ENCODE results near the gene PIK3AP1.
"Not testable (repeated sequence)": the region's sequence is repeated elsewhere in the genome, so short reads cannot be mapped to it uniquely, and the experiment has no call there.

PIK3AP1 gene

DNA sequence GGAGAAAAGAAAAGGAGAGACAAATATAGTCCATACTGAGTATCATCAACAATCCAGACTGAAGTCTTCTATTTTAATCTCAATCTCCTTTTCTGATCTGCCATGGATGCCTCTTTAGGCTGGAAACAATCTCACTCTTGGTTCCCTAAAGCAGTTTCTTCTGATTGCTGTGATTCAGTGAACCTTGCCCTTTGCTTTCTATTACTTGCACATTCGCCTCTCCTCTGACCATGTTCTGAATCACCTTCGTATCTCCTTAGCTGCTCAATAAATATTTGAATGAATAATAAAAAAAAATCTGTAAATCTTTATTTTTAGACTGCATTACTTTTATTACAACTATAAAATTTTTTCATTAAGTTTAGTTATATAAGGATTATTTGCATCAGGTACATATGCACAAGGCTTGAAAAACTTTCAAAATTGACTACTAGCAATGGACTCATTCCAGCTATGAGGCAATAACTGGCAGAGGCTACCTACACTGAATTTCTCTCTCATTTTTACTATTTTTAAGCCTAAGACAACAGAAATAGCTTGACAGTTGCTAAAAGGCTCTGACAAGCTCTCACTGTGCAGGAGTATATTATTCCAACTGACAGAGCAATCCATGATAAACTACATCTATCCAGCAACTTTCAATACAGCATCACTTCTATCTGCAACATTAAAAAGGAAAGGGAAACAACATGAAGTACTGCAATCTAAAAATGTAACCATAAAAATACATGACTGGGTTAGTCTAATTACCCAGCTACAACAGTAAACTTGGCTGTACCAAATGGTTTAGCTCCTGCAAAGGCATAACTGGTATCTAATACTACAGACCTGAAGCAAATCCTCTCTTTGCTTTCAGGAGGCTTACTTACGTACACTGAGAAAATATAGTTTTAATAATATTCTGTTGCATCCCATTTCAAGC is 159.1 kb downstream of the PIK3AP1 start:
- H3K4me3 ChIP-seq (ENCODE audit: low read depth in 1 of 2, low read length in 2 of 2) = no peak overlapping the region
- H3K9ac ChIP-seq (ENCODE audit: low read length) = no peak overlapping the region
- H3K36me3 ChIP-seq (ENCODE audit: insufficient read depth, low read length) = peaks cover 27% of the 10 kb centered on the region
- H3K27ac ChIP-seq (ENCODE audit: low read depth, low read length) = no peak overlapping the region
- no peaks in the 10 kb centered on the region for H3K9me3 ChIP-seq (ENCODE audit: low read length)
- H3K4me1 ChIP-seq (ENCODE audit: insufficient read depth, low read length) = no peaks in the 10 kb centered on the region
- H3K27me3 ChIP-seq (ENCODE audit: control insufficient read depth in 1 of 2, insufficient read depth in 2 of 2, low read length in 2 of 2) = no peaks in the 10 kb centered on the region

DNA sequence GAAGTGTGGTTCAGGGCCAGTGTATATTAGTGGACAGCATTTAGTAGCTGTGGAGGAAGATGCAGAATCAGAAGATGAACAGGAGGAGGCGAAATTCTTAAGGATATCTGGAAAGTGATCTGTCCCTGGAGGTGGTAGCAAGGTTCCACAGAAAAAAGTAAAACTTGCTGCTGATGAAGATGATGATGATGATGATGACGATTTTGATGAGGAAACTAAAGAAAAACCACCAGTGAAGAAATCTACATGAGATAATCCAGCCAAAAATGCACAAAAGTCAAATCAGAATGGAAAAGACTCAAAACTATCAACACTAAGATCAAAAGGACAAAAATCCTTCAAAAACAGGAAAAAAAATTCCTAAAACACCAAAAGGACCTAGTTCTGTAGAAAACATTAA is 159.8 kb downstream of the PIK3AP1 start:
- no peak overlapping the region for H3K27ac ChIP-seq (ENCODE audit: low read depth, low read length)
- no peaks in the 10 kb centered on the region for H3K4me1 ChIP-seq (ENCODE audit: insufficient read depth, low read length)
- H3K9me3 ChIP-seq (ENCODE audit: low read length) = no peaks in the 10 kb centered on the region
- no peaks in the 10 kb centered on the region for H3K27me3 ChIP-seq (ENCODE audit: control insufficient read depth in 1 of 2, insufficient read depth in 2 of 2, low read length in 2 of 2)
- H3K36me3 ChIP-seq (ENCODE audit: insufficient read depth, low read length) = peaks cover 27% of the 10 kb centered on the region
- no peak overlapping the region for H3K4me3 ChIP-seq (ENCODE audit: low read depth in 1 of 2, low read length in 2 of 2)
- no peak overlapping the region for H3K9ac ChIP-seq (ENCODE audit: low read length)

DNA sequence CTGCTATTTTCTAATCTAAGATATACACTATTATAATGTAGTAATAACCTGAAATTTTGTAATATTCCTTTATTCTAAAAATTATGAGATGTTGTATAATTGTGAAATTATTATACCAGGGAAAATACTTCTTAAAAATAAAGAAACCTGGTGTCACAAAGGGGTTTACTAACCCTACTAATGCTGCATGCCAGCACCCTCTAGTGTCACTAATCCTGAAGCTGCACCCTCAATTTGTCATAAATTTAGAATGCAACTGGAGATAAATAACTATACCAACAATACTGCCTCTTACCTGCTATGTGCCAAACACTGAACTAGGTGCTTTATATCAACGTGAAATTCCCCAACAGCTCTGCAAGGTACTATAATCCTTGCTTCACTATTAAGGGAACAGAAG is 164.3 kb downstream of the PIK3AP1 start:
- H3K4me3 ChIP-seq (ENCODE audit: low read depth in 1 of 2, low read length in 2 of 2) = no peak overlapping the region
- peaks cover 29% of the 10 kb centered on the region for H3K36me3 ChIP-seq (ENCODE audit: insufficient read depth, low read length)
- H3K9me3 ChIP-seq (ENCODE audit: low read length) = no peaks in the 10 kb centered on the region
- no peaks in the 10 kb centered on the region for H3K27me3 ChIP-seq (ENCODE audit: control insufficient read depth in 1 of 2, insufficient read depth in 2 of 2, low read length in 2 of 2)
- H3K9ac ChIP-seq (ENCODE audit: low read length) = no peak overlapping the region
- no peak overlapping the region for H3K27ac ChIP-seq (ENCODE audit: low read depth, low read length)
- no peaks in the 10 kb centered on the region for H3K4me1 ChIP-seq (ENCODE audit: insufficient read depth, low read length)

DNA sequence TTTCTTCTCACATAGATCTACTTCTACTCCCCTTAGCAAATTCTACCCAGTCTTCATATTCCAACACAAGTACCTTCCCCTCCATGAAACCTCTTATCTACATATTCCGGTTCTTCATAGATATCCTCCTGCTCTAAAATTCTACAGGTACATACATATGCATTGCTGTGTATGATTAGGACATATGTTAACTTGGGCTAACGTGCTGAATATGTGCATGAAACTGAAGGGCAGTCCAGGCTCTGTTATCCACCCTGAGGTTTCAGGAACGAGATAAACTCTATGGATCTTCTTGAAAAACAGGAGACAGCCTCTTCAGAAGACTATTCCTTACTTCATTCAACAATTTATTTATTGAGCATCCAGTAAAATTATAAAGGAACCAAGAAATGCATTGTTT is 165.0 kb downstream of the PIK3AP1 start:
- Histone ChIP-seq H3K9me3 (ENCODE audit: low read length) (no peaks in the 10 kb centered on the region), H3K4me3 (ENCODE audit: low read depth in 1 of 2, low read length in 2 of 2) (no peak overlapping the region), H3K27me3 (ENCODE audit: control insufficient read depth in 1 of 2, insufficient read depth in 2 of 2, low read length in 2 of 2) (no peaks in the 10 kb centered on the region), H3K9ac (ENCODE audit: low read length) (no peak overlapping the region), H3K36me3 (ENCODE audit: insufficient read depth, low read length) (peaks cover 34% of the 10 kb centered on the region), H3K4me1 (ENCODE audit: insufficient read depth, low read length) (no peaks in the 10 kb centered on the region), H3K27ac (ENCODE audit: low read depth, low read length) (no peak overlapping the region)

DNA sequence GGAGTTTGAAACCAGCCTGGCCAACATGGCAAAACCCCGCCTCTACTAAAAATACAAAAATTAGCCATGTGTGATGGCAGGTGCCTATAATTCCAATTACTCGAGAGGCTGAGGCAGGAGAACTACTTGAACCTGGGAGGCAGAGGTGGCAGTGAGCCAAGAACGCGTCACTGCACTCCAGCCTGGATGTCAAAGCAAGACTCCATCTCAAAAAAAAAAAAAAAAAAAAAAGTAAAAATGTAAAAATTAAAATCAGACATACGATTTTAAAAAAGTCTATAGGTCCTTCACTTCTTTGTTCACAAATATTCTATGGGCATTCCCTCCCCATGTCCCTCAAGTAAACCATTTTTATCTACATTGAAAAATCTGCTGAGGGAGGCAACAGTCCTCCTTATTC is 171.7 kb downstream of the PIK3AP1 start:
- Histone ChIP-seq H3K4me1 (ENCODE audit: insufficient read depth, low read length) (no peaks in the 10 kb centered on the region), H3K9ac (ENCODE audit: low read length) (no peak overlapping the region), H3K36me3 (ENCODE audit: insufficient read depth, low read length) (peaks cover 27% of the 10 kb centered on the region), H3K27ac (ENCODE audit: low read depth, low read length) (no peak overlapping the region), H3K4me3 (ENCODE audit: low read depth in 1 of 2, low read length in 2 of 2) (no peak overlapping the region), H3K9me3 (ENCODE audit: low read length) (no peaks in the 10 kb centered on the region), H3K27me3 (ENCODE audit: control insufficient read depth in 1 of 2, insufficient read depth in 2 of 2, low read length in 2 of 2) (no peaks in the 10 kb centered on the region)

DNA sequence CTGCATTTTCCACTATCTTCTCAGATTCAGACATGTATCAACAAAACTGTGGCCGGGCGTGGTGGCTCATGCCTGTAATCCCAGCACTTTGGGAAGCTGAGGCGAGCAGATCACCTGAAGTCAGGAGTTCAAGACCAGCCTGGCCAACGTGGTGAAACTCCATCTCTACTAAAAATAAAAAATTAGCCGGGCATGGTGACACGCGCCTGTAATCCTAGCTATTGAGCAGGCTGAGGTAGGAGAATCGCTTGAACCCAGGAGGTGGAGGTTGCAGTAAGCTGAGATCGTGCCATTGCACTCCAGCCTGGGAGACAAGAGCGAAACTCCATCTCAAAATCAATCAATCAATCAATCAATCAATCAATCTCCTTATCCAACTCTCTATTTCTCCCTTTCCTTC is 174.8 kb downstream of the PIK3AP1 start:
- H3K27me3 ChIP-seq (ENCODE audit: control insufficient read depth in 1 of 2, insufficient read depth in 2 of 2, low read length in 2 of 2); H3K4me1 ChIP-seq (ENCODE audit: insufficient read depth, low read length); H3K27ac ChIP-seq (ENCODE audit: low read depth, low read length); H3K9me3 ChIP-seq (ENCODE audit: low read length); H3K4me3 ChIP-seq (ENCODE audit: low read depth in 1 of 2, low read length in 2 of 2); H3K9ac ChIP-seq (ENCODE audit: low read length): not testable (repeated sequence)
- H3K36me3 ChIP-seq (ENCODE audit: insufficient read depth, low read length) = peaks cover 34% of the 10 kb centered on the region
